Measurements from ENCODE around the gene MED15. TPM values are rescaled to one million over a fixed set of nuclear protein-coding genes. Genes with fewer than 3 reads are reported as not detected.

Gene MED15
- total and polyA plus RNA-seq, 2 of the 8 experiments (the other 6 are each of a cell fraction or from before 2014, with no cell fraction given): 28.3 to 57.1 TPM

DNA sequence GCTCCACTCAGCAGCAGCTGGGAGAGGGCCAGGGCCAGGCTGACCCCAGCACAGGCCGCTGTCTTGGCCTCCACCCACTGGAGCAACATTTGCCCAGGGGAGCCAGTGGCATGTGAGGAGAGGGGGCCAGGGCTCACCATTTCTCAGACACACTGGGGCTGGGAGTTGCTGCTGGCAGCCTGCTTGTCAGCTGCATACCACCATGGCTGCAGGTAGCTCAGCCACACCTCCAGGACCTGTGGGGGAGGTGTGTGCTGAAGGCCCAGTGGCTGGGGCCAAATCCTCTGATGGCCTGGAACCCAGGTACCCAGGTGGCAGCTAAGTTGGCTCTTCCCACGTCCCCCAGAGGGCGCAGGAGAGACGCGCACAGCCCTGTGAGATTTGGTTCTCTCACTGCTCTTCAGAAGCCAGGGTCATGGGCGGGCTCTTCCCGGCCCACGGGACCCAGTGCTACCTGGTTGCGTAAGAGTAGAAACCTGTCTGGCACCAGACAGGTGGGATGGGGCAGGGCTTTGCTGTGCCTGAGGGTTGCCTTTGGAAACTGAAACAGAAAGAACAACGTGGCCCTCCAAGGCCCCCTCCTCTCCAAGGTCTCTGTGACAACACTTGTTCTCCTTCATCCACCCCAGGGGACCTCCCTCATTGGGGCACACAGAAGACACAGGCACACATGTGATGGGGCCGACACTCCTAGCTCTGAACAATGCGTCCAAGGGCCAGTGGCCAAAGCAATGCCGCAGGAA, 98.8 kb downstream of the MED15 start (continued):
- TF ChIP-seq BCL11A (IDR thresholded peaks at IDR 0.05; ENCODE audit: low read depth in 2 of 2, low read length in 2 of 2) (no peak), RBBP5 (IDR thresholded peaks at IDR 0.05; ENCODE audit: borderline replicate concordance, low read depth, low read length) (no peak; the same call in 1 of the 2 replicates), EZH2 (IDR thresholded peaks at IDR 0.05; ENCODE audit: low read depth, low read length, severe bottlenecking) (no peak), POLR2A (IDR thresholded peaks at IDR 0.05; ENCODE audit: control extremely low read depth in 1 of 2, low read depth in 2 of 2, low read length in 2 of 2) (no peak), EP300 (IDR thresholded peaks at IDR 0.05; ENCODE audit: borderline replicate concordance in 1 of 2, low read depth in 2 of 2, low read length in 2 of 2) (peak in 1 of 2 experiments; percentile 69; a peak in 1 of 3 replicates)
- TF ChIP-seq, protein P1, sequence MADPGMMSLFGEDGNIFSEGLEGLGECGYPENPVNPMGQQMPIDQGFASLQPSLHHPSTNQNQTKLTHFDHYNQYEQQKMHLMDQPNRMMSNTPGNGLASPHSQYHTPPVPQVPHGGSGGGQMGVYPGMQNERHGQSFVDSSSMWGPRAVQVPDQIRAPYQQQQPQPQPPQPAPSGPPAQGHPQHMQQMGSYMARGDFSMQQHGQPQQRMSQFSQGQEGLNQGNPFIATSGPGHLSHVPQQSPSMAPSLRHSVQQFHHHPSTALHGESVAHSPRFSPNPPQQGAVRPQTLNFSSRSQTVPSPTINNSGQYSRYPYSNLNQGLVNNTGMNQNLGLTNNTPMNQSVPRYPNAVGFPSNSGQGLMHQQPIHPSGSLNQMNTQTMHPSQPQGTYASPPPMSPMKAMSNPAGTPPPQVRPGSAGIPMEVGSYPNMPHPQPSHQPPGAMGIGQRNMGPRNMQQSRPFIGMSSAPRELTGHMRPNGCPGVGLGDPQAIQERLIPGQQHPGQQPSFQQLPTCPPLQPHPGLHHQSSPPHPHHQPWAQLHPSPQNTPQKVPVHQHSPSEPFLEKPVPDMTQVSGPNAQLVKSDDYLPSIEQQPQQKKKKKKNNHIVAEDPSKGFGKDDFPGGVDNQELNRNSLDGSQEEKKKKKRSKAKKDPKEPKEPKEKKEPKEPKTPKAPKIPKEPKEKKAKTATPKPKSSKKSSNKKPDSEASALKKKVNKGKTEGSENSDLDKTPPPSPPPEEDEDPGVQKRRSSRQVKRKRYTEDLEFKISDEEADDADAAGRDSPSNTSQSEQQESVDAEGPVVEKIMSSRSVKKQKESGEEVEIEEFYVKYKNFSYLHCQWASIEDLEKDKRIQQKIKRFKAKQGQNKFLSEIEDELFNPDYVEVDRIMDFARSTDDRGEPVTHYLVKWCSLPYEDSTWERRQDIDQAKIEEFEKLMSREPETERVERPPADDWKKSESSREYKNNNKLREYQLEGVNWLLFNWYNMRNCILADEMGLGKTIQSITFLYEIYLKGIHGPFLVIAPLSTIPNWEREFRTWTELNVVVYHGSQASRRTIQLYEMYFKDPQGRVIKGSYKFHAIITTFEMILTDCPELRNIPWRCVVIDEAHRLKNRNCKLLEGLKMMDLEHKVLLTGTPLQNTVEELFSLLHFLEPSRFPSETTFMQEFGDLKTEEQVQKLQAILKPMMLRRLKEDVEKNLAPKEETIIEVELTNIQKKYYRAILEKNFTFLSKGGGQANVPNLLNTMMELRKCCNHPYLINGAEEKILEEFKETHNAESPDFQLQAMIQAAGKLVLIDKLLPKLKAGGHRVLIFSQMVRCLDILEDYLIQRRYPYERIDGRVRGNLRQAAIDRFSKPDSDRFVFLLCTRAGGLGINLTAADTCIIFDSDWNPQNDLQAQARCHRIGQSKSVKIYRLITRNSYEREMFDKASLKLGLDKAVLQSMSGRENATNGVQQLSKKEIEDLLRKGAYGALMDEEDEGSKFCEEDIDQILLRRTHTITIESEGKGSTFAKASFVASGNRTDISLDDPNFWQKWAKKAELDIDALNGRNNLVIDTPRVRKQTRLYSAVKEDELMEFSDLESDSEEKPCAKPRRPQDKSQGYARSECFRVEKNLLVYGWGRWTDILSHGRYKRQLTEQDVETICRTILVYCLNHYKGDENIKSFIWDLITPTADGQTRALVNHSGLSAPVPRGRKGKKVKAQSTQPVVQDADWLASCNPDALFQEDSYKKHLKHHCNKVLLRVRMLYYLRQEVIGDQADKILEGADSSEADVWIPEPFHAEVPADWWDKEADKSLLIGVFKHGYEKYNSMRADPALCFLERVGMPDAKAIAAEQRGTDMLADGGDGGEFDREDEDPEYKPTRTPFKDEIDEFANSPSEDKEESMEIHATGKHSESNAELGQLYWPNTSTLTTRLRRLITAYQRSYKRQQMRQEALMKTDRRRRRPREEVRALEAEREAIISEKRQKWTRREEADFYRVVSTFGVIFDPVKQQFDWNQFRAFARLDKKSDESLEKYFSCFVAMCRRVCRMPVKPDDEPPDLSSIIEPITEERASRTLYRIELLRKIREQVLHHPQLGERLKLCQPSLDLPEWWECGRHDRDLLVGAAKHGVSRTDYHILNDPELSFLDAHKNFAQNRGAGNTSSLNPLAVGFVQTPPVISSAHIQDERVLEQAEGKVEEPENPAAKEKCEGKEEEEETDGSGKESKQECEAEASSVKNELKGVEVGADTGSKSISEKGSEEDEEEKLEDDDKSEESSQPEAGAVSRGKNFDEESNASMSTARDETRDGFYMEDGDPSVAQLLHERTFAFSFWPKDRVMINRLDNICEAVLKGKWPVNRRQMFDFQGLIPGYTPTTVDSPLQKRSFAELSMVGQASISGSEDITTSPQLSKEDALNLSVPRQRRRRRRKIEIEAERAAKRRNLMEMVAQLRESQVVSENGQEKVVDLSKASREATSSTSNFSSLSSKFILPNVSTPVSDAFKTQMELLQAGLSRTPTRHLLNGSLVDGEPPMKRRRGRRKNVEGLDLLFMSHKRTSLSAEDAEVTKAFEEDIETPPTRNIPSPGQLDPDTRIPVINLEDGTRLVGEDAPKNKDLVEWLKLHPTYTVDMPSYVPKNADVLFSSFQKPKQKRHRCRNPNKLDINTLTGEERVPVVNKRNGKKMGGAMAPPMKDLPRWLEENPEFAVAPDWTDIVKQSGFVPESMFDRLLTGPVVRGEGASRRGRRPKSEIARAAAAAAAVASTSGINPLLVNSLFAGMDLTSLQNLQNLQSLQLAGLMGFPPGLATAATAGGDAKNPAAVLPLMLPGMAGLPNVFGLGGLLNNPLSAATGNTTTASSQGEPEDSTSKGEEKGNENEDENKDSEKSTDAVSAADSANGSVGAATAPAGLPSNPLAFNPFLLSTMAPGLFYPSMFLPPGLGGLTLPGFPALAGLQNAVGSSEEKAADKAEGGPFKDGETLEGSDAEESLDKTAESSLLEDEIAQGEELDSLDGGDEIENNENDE (IDR thresholded peaks at IDR 0.05; ENCODE audit: insufficient replicate concordance, low read length): no peak

All from H1 (cell line).